Karpas-422 (cell line): ENCODE measurements around the gene SEMA5A. TPM values are rescaled to one million over a fixed set of nuclear protein-coding genes. Genes with fewer than 3 reads are reported as not detected.

ENCODE experiments used
- DNase-seq: peaks from one replicate; pipeline ENCODE4 v3.0.0-alpha.2; 2015
- H2AFZ ChIP-seq: fragments of 200-600 bp; sonication (generic); 2 replicates; pipeline ENCODE4 v1.6.1; 2014; ENCODE audit warnings: antibody characterized with exemption, low read length, mixed read lengths
- H3K27ac ChIP-seq: fragments of 200-600 bp; sonication (generic); 2 replicates; pipeline ENCODE4 v1.5.1; 2014; ENCODE audit warnings: mild to moderate bottlenecking, low read length, moderate library complexity
- H3K27me3 ChIP-seq: fragments of 200-600 bp; sonication (generic); 2 replicates; pipeline ENCODE4 v1.6.1; 2014; ENCODE audit warnings: low read length, mixed read lengths
- H3K36me3 ChIP-seq: fragments of 200-600 bp; sonication (generic); 2 replicates; pipeline ENCODE4 v1.6.1; 2014; ENCODE audit warnings: low read length, mixed read lengths; ENCODE audit not compliant: insufficient read depth
- H3K4me1 ChIP-seq: fragments of 200-600 bp; sonication (generic); 2 replicates; pipeline ENCODE4 v1.6.1; 2014; ENCODE audit warnings: mild to moderate bottlenecking, low read length, mixed read lengths
- H3K4me2 ChIP-seq: fragments of 200-600 bp; sonication (generic); 2 replicates; pipeline ENCODE4 v1.6.1; 2014; ENCODE audit warnings: low read length, low read depth, mild to moderate bottlenecking; ENCODE audit not compliant: poor library complexity, severe bottlenecking
- H3K4me3 ChIP-seq: fragments of 200-600 bp; sonication (generic); 2 replicates; pipeline ENCODE4 v1.5.1; 2014; ENCODE audit warnings: mild to moderate bottlenecking, antibody characterized with exemption, low read length, mixed read lengths
- H3K79me2 ChIP-seq: fragments of 200-600 bp; sonication (generic); 2 replicates; pipeline ENCODE4 v1.6.1; 2014; ENCODE audit warnings: mild to moderate bottlenecking, low read length, mixed read lengths
- H3K9ac ChIP-seq: fragments of 200-600 bp; sonication (generic); 2 replicates; pipeline ENCODE4 v1.6.0; 2014; ENCODE audit warnings: low read length
- H3K9me2 ChIP-seq: fragments of 200-600 bp; sonication (generic), shearing (Covaris generic); replicated peaks from 2 replicates; pipeline ENCODE4 v1.6.0; 2014; ENCODE audit warnings: mild to moderate bottlenecking, low read length, moderate library complexity; ENCODE audit not compliant: insufficient read depth
- H3K9me3 ChIP-seq: fragments of 300-700, 200-600 bp; sonication (generic); 2 replicates; pipeline ENCODE4 v1.6.1; 2014; ENCODE audit warnings: low read length, mixed read lengths
- H4K20me1 ChIP-seq: fragments of 200-600 bp; sonication (generic); 2 replicates; pipeline ENCODE4 v1.6.1; 2014; ENCODE audit warnings: mild to moderate bottlenecking, antibody characterized with exemption, low read length, low read depth; ENCODE audit not compliant: insufficient read depth
- total RNA-seq: library from RNA; depleted of rRNA; stranded (reverse); fragments of >200 nt; shearing (Covaris generic); gene quantifications from 2 replicates; pipeline ENCODE4 v1.2.3, GENCODE V29; 2014; ENCODE audit warnings: low replicate concordance

The SEMA5A gene
- total RNA-seq, 1 experiment from 2014 or later, result not detected

DNA sequence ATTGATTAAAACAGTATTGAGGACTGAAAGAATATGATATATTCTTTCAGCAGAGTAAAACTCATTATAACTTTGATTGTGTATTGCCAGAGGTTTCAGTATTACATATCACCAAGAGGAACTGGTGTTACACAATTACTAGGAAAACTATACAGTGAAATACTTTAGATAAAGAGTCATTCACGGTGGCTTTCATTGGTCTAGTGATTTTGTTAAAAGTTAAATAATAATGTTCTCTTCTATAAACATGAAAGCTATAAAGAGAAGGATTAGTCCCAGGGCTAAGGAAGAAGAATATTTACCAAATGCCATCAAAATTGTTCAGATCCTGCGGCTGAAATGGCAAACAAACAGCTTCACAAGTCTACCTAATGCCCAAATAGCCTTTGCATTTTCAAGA is 306.2 kb downstream of the SEMA5A start:
- no peaks in the 10 kb centered on the region for H3K36me3 ChIP-seq
- H3K4me3 ChIP-seq, result no peak overlapping the region
- no peaks in the 10 kb centered on the region for H4K20me1 ChIP-seq
- H3K4me1 ChIP-seq, result no peaks in the 10 kb centered on the region
- H3K79me2 ChIP-seq, result no peaks in the 10 kb centered on the region
- no peaks in the 10 kb centered on the region for H3K9me2 ChIP-seq
- H3K4me2 ChIP-seq, result no peak overlapping the region
- H2AFZ ChIP-seq, result no peak overlapping the region
- H3K9ac ChIP-seq, result no peak overlapping the region
- no peaks in the 10 kb centered on the region for H3K27me3 ChIP-seq
- no peaks in the 10 kb centered on the region; the same call in 1 of the 2 replicates for H3K9me3 ChIP-seq
- no peak for DNase-seq
- no peak overlapping the region for H3K27ac ChIP-seq

DNA sequence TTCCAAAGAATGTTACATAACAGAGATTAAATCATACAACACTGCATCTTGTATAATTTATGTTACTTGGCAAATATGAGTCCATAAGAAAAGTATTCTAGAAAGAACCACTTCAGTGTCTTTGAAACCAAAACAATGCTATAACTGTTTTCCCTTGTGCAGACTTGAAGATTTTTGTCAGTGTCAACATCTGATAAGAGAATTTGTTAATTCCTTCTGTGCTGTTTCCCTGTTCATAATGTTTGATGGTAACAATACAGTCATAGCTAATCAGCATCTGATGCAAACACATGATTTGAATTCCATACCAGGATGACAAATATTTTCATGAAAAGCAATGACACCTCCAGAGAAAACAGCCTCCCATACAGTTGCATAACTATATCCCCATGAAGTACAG is 306.8 kb downstream of the SEMA5A start:
- Histone ChIP-seq H3K9me2 (no peaks in the 10 kb centered on the region), H3K4me2 (no peak overlapping the region), H3K79me2 (no peaks in the 10 kb centered on the region), H3K9ac (no peak overlapping the region), H4K20me1 (no peaks in the 10 kb centered on the region), H2AFZ (no peak overlapping the region), H3K27ac (no peak overlapping the region), H3K27me3 (no peaks in the 10 kb centered on the region), H3K36me3 (no peaks in the 10 kb centered on the region), H3K4me1 (no peaks in the 10 kb centered on the region), H3K4me3 (no peak overlapping the region), H3K9me3 (no peaks in the 10 kb centered on the region; the same call in 1 of the 2 replicates)
- no peak for DNase-seq

DNA sequence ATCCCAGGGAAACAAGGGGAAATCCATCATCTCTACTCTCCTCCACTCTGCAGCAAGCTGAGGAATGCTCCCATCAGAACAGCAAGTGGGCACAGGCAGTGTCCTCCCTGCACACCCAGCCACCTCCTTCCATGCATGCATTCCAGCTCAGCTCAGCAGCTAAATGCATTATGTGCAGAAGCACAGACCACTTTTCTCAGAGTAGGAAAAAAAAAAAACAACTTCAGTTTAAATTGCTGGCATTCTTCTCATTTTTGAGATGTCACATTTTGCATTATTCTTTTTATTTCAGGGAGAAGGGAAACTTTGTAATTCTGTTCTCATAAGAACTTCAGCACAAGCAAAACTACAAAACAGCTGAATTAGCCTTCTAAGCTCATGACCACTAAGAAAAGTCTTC is 312.2 kb downstream of the SEMA5A start:
- no peaks in the 10 kb centered on the region for H3K79me2 ChIP-seq
- no peaks in the 10 kb centered on the region for H3K9me2 ChIP-seq
- DNase-seq, result no peak
- H3K4me2 ChIP-seq, result no peak overlapping the region
- H2AFZ ChIP-seq, result no peak overlapping the region
- peaks cover 4% of the 10 kb centered on the region for H3K9me3 ChIP-seq
- no peaks in the 10 kb centered on the region for H3K27me3 ChIP-seq
- no peaks in the 10 kb centered on the region for H3K4me1 ChIP-seq
- H3K36me3 ChIP-seq, result no peaks in the 10 kb centered on the region
- H4K20me1 ChIP-seq, result no peaks in the 10 kb centered on the region
- H3K27ac ChIP-seq, result no peak overlapping the region
- H3K9ac ChIP-seq, result no peak overlapping the region
- no peak overlapping the region for H3K4me3 ChIP-seq

DNA sequence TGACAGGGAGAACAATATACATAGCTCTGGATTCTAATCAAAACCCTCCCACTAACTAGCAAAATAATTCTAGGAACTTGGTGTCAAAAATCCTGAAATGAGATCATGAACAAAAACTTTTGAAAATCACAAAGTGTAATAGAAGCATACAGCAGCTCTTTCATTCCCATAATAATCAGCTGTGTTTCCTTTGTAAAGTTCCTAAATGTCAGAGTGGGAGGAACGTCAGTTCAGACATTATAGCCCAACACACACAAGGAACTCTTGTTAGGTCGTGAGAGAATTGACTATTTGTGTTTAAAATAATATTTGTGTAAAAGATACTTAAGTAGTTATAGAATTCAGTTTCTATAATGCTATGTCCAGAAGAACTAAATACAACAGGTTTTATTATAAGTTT is 312.8 kb downstream of the SEMA5A start:
- no peaks in the 10 kb centered on the region for H3K4me1 ChIP-seq

DNA sequence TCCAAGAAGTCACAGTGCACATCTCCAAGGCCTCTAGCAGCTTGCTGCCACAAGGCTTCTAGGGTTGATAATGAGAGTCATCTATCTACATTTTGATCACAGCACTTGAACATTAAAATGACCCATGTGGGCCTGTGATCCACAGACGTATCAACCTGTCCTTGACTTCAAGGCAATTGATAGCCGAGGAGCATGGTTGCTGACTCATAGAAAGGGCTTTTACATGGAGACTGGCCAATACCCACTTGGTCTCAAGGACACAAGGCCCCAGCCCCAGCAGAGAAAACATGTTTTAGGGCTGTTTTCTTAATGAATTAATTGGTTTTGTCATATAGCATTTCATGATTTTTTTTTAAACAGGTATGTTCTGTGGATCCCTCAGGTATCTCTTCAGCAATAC is 314.0 kb downstream of the SEMA5A start:
- Histone ChIP-seq H4K20me1 (no peaks in the 10 kb centered on the region), H2AFZ (no peak overlapping the region), H3K27ac (no peak overlapping the region), H3K27me3 (no peaks in the 10 kb centered on the region), H3K36me3 (no peaks in the 10 kb centered on the region), H3K4me1 (no peaks in the 10 kb centered on the region), H3K4me2 (no peak overlapping the region), H3K9ac (no peak overlapping the region), H3K4me3 (no peak overlapping the region), H3K9me2 (no peaks in the 10 kb centered on the region), H3K9me3 (peaks cover 6% of the 10 kb centered on the region), H3K79me2 (no peaks in the 10 kb centered on the region)
- no peak for DNase-seq

More for the DNA sequence above, 312.8 kb downstream of the SEMA5A start:
- H3K4me2 ChIP-seq, result no peak overlapping the region
- H3K9me3 ChIP-seq, result peaks cover 4% of the 10 kb centered on the region
- no peak for DNase-seq
- H3K27ac ChIP-seq, result no peak overlapping the region
- no peak overlapping the region for H3K4me3 ChIP-seq
- H3K9me2 ChIP-seq, result no peaks in the 10 kb centered on the region
- no peaks in the 10 kb centered on the region for H4K20me1 ChIP-seq
- no peaks in the 10 kb centered on the region for H3K27me3 ChIP-seq
- no peaks in the 10 kb centered on the region for H3K36me3 ChIP-seq
- H2AFZ ChIP-seq, result no peak overlapping the region
- no peak overlapping the region for H3K9ac ChIP-seq
- no peaks in the 10 kb centered on the region for H3K79me2 ChIP-seq

DNA sequence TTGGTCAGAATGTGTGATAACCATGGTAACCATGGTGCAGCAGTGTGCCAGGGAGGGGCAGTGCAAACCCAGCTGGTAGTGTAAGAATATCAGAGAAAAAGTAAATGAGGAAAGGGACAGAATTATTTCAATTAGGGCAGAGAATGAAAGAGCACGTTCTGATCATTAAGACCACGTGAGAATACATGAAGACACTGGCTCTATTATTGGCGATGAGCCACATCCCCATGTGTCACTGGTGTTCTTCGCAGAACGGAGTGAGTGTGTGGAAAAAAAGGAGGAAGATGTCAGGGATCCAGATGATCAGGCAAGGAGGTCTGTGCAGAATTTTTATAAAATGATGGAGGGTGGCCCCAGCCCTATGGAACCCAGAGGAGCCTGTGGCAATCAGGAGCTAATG is 315.5 kb downstream of the SEMA5A start:
- H3K27me3 ChIP-seq, result no peaks in the 10 kb centered on the region
- H3K4me2 ChIP-seq, result no peak overlapping the region
- H3K27ac ChIP-seq, result no peak overlapping the region
- no peak for DNase-seq
- H3K36me3 ChIP-seq, result no peaks in the 10 kb centered on the region
- H3K9me2 ChIP-seq, result no peaks in the 10 kb centered on the region
- no peak overlapping the region for H3K9ac ChIP-seq
- H3K9me3 ChIP-seq, result peaks cover 6% of the 10 kb centered on the region
- H4K20me1 ChIP-seq, result no peaks in the 10 kb centered on the region
- H2AFZ ChIP-seq, result no peak overlapping the region
- no peaks in the 10 kb centered on the region for H3K79me2 ChIP-seq
- H3K4me3 ChIP-seq, result no peak overlapping the region
- H3K4me1 ChIP-seq, result no peaks in the 10 kb centered on the region

DNA sequence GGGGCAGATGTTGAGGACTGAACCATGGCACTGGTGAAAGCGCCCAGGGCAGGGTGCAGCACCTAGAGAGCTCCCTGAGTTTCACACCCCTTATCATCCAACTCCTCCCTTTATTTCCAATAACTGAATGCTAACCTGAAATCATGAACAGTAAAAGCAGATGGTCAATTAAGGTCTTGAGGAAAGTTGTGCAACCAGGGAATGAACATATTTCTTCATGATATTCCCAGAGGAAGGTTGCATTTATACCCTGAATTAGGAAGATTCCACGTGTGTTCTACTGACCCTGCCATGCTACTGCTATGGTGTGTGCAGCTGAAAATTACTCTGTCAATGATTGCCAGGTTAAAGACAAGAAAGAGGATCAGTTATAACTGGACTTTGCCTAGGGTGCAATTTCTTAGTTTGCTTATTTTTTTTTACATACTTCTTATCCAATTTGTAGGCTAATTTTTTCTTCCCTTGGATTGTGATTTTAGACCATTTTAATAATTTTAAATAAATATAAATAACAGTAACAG is 319.8 kb downstream of the SEMA5A start:
- no peak overlapping the region for H3K4me3 ChIP-seq
- H2AFZ ChIP-seq, result no peak overlapping the region
- no peaks in the 10 kb centered on the region for H4K20me1 ChIP-seq
- H3K9ac ChIP-seq, result no peak overlapping the region
- no peak overlapping the region for H3K27ac ChIP-seq
- no peaks in the 10 kb centered on the region for H3K36me3 ChIP-seq
- H3K9me3 ChIP-seq, result peaks cover 2% of the 10 kb centered on the region; the same call in 1 of the 2 replicates
- no peak overlapping the region for H3K4me2 ChIP-seq
- H3K79me2 ChIP-seq, result no peaks in the 10 kb centered on the region
- no peaks in the 10 kb centered on the region for H3K4me1 ChIP-seq
- DNase-seq, result no peak
- H3K9me2 ChIP-seq, result no peaks in the 10 kb centered on the region
- H3K27me3 ChIP-seq, result no peaks in the 10 kb centered on the region

DNA sequence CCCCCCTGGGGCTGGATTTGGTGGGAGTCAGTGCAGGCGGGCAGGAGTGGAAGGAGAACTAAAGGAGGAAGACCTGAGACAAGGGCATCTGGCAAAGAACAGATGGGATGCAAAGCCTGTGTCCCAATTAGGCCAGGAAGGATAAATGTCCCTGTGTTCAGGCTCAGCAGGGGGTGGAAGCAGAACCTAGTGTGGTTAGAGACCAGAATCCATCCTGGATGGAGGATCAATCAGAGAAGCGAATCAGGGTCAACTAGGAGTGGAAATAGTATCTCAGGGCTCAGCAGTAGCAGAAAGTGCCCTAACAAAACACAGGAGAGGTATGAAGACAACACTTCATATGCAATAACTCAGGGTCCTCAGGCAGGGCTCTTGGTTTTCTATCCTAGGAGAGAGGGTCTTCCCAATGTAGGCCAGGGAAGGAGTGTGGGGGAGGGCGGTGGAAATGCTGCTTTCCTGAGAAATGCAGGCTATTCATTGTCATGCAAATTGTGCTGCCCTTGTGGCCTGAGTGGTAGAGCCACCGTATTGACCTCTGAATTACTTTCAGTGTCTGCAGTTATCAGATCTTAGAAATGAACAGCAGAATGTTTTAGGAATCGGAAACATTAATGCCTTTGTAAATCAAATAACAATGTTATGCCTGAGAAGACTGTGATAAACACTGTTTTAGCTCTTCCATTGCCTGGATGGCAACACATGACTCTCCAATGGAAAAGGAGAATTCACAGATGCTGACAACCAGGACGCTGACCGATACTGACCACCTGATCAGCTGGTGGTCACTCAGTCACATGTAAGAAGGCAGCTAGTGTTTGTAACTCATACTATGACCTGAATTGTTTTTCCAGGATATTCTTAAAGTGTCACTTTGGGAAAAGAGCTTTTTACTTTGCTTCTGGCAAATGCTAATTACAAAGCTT is 323.6 kb downstream of the SEMA5A start:
- H3K9me3 ChIP-seq, result peaks cover 2% of the 10 kb centered on the region; the same call in 1 of the 2 replicates
- no peaks in the 10 kb centered on the region for H3K27me3 ChIP-seq
- no peaks in the 10 kb centered on the region for H4K20me1 ChIP-seq
- no peak for DNase-seq
- no peak overlapping the region for H3K9ac ChIP-seq
- no peaks in the 10 kb centered on the region for H3K79me2 ChIP-seq
- no peak overlapping the region for H2AFZ ChIP-seq
- H3K4me1 ChIP-seq, result no peaks in the 10 kb centered on the region
- no peak overlapping the region for H3K4me3 ChIP-seq
- no peak overlapping the region for H3K27ac ChIP-seq
- H3K36me3 ChIP-seq, result no peaks in the 10 kb centered on the region
- no peaks in the 10 kb centered on the region for H3K9me2 ChIP-seq
- no peak overlapping the region for H3K4me2 ChIP-seq
